ENCODE results near the gene AMER2. TPM values are rescaled to one million over a fixed set of nuclear protein-coding genes. Genes with fewer than 3 reads are reported as not detected.

Gene AMER2
- total RNA-seq, 1 donor from 2014 or later: not detected

DNA sequence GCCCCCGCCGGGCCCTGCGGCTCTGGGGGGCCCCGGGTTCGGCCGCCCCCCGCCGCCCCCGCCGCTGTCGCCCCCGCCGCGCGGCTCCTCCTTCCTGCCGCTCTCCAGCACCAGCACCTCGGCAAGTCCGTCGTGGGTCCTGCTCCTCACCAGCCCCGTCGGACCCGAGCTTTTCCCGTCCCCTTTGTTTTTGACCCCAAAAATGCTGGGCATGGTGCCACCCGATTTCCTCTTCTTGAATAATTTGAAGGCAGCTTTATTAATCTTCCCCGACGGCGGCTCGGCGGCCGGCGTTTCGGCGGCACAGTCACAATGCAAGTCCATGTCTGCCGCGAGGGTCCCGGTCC lies 945 bp downstream of the AMER2 start:
- Histone ChIP-seq H3K4me1 (peaks cover 16% of the 10 kb centered on the region), H3K36me3 (no peaks in the 10 kb centered on the region), H3K4me3 (peak overlapping the region; percentile 55), H3K27ac (replicated peaks) (no peak overlapping the region), H3K27me3 (ENCODE audit: low read depth) (peaks cover 89% of the 10 kb centered on the region), H3K9me3 (replicated peaks) (no peaks in the 10 kb centered on the region)
- DNase-seq: no peak
- intact Hi-C loops (cut with micrococcal nuclease): no loop called here
- no peak for TF ChIP-seq CTCF (IDR thresholded peaks at IDR 0.05; ENCODE audit: borderline replicate concordance)

GRCh38 chr13:25170554-25171111 lies 1.5 kb downstream of the AMER2 start:
- H3K9me3 ChIP-seq (replicated peaks): no peaks in the 10 kb centered on the region
- H3K36me3 ChIP-seq: no peaks in the 10 kb centered on the region
- peaks cover 16% of the 10 kb centered on the region for H3K4me1 ChIP-seq
- peak overlapping the region; percentile 55 for H3K4me3 ChIP-seq
- no peak overlapping the region for H3K27ac ChIP-seq (replicated peaks)
- no peak for DNase-seq
- no peak for TF ChIP-seq CTCF (IDR thresholded peaks at IDR 0.05; ENCODE audit: borderline replicate concordance)
- intact Hi-C loops (cut with micrococcal nuclease): no loop called here
- peaks cover 89% of the 10 kb centered on the region for H3K27me3 ChIP-seq (ENCODE audit: low read depth)

DNA sequence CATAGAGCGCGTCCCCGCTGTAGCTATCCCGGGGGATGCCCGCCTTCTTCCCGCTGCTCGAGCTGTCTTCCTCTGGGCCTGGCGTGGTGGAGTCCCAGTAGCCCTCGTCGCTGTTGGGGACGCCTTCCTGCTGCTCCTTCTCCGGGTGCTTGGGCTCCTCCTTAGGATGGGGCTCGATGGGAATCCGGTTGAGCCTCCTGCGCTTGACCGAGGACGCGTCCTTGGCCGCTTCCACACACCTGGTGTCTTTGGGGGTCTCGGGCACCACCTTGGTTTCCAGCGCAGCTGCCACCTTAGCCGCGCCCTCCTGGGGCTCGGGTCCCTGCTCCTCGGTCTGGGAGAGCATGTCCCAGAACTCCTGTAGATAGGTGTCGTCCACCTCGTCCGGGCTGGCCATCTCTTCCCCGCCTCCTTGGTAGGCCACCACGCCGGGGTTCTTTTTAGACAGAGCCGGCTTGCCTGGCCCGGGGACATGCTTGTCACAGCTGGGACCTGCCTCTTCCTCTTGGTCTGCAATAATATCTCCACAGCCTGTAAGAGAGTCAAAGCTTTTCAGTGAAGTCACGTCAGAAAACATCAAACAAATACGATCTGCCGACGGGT lies 2.0 kb downstream of the AMER2 start:
- no peak for TF ChIP-seq CTCF (IDR thresholded peaks at IDR 0.05; ENCODE audit: borderline replicate concordance)
- intact Hi-C loops (cut with micrococcal nuclease): no loop called here

GRCh38 chr13:25169356-25169755 lies 2.7 kb downstream of the AMER2 start:
- peaks cover 88% of the 10 kb centered on the region for H3K27me3 ChIP-seq (ENCODE audit: low read depth)
- peaks cover 16% of the 10 kb centered on the region for H3K4me1 ChIP-seq
- H3K9me3 ChIP-seq (replicated peaks): no peaks in the 10 kb centered on the region
- no peaks in the 10 kb centered on the region for H3K36me3 ChIP-seq
- no peak overlapping the region for H3K27ac ChIP-seq (replicated peaks)
- TF ChIP-seq CTCF (IDR thresholded peaks at IDR 0.05; ENCODE audit: borderline replicate concordance): no peak
- no peak for DNase-seq
- intact Hi-C loops (cut with micrococcal nuclease): no loop called here
- H3K4me3 ChIP-seq: no peak overlapping the region

More for the DNA sequence above, 2.0 kb downstream of the AMER2 start:
- H3K27ac ChIP-seq (replicated peaks): no peak overlapping the region
- no peak for DNase-seq
- peaks cover 16% of the 10 kb centered on the region for H3K4me1 ChIP-seq
- H3K36me3 ChIP-seq: no peaks in the 10 kb centered on the region
- H3K4me3 ChIP-seq: no peak overlapping the region
- no peaks in the 10 kb centered on the region for H3K9me3 ChIP-seq (replicated peaks)
- peaks cover 89% of the 10 kb centered on the region for H3K27me3 ChIP-seq (ENCODE audit: low read depth)

GRCh38 chr13:25168790-25169189 lies 3.3 kb downstream of the AMER2 start:
- no peaks in the 10 kb centered on the region for H3K36me3 ChIP-seq
- H3K9me3 ChIP-seq (replicated peaks): no peaks in the 10 kb centered on the region
- intact Hi-C loops (cut with micrococcal nuclease): no loop called here
- no peak overlapping the region for H3K4me3 ChIP-seq
- no peak for DNase-seq
- no peak overlapping the region for H3K27ac ChIP-seq (replicated peaks)
- TF ChIP-seq CTCF (IDR thresholded peaks at IDR 0.05; ENCODE audit: borderline replicate concordance): no peak
- H3K27me3 ChIP-seq (ENCODE audit: low read depth): peaks cover 85% of the 10 kb centered on the region
- peaks cover 16% of the 10 kb centered on the region for H3K4me1 ChIP-seq
